ENCODE data around the gene HSBP1L1.

DNA sequence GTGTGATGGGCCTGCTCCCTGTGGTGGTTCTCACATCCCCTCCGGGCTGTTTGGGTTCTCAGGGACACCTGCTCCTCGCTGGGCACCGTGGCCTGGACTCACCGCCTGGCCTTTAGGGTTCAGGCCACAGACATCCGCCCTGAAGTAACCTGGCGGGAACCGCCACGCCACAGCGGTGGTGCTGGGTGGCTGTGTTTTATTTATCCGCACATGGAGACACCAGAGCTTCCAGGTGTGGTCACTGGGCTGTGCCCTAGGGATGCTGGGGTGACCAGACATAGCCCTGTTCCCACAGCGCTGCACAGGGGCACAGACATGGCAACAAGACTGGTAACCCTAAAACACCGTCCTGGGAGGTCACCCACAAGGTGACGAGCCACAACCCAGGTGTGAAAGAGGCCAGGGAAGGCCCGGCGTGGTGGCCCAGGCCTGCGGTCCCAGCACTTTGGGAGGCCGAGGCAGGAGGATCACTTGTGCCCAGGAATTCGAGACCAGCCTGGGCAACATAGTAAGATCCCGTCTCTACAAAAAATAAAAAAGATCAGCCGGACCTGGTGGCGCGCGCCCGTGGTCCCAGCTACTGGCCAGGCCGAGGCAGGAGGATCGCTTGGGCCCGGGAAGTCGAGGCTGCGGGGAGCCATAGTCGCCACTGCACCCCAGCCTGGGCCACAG is 649 bp upstream of the HSBP1L1 start:
- no peak for TF ChIP-seq POLR2A (IDR thresholded peaks at IDR 0.05)
- TF ChIP-seq, protein P1, sequence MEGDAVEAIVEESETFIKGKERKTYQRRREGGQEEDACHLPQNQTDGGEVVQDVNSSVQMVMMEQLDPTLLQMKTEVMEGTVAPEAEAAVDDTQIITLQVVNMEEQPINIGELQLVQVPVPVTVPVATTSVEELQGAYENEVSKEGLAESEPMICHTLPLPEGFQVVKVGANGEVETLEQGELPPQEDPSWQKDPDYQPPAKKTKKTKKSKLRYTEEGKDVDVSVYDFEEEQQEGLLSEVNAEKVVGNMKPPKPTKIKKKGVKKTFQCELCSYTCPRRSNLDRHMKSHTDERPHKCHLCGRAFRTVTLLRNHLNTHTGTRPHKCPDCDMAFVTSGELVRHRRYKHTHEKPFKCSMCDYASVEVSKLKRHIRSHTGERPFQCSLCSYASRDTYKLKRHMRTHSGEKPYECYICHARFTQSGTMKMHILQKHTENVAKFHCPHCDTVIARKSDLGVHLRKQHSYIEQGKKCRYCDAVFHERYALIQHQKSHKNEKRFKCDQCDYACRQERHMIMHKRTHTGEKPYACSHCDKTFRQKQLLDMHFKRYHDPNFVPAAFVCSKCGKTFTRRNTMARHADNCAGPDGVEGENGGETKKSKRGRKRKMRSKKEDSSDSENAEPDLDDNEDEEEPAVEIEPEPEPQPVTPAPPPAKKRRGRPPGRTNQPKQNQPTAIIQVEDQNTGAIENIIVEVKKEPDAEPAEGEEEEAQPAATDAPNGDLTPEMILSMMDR (IDR thresholded peaks at IDR 0.05), result no peak
